PFSK-1 (cell line): ENCODE measurements around the gene LCE1C.

Experiments used
- POLR2AphosphoS5 ChIP-seq: IDR thresholded peaks from 2 replicates; pipeline ENCODE4 v1.6.1; 2012; ENCODE audit warnings: low read depth, mild to moderate bottlenecking, control low read depth, low read length, moderate library complexity
- REST ChIP-seq, 2 experiments: IDR thresholded peaks; 2 replicates each; pipeline versions ENCODE4 v1.6.1 to v1.8.0; 2011 to 2012; ENCODE audit warnings: low read depth in 2 of 2, low read length in 2 of 2, control low read depth in 1 of 2, inconsistent platforms in 1 of 2, mild to moderate bottlenecking in 1 of 2, moderate library complexity in 1 of 2; ENCODE audit not compliant: insufficient read depth in 1 of 2
- TAF1 ChIP-seq: IDR thresholded peaks from 2 replicates; pipeline ENCODE4 v1.6.1; 2012; ENCODE audit warnings: low read length, control low read depth, borderline replicate concordance; ENCODE audit not compliant: insufficient read depth

DNA sequence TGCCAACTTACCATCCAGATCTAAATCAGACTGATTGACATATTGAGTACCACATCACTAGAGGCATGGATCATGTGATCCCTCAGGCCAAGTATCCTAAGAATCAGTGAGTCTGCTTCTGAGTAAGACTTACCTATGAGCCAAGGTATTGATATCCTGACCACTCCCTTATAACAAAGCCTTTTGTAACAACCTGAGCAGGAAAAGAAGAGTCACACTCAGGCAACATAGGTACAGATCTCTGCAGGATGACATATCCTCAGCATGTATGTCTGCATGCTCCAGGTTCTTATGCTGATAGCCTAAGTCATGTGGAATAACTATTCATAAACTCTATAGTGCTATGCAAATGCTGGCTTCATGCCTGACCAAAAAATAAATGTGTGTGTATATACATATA lies 18.5 kb upstream of the LCE1C start:
- TF ChIP-seq TAF1 (no peak), REST (IDR thresholded peaks at IDR 0.05; ENCODE audit: insufficient read depth in 1 of 2, low read depth in 2 of 2, low read length in 2 of 2) (no peak), POLR2AphosphoS5 (no peak)
